Gastroesophageal sphincter (tissue), 3 donors: ENCODE measurements around the gene GPR87.

ENCODE experiments used
- CTCF ChIP-seq, 4 experiments: fragments of 200-600 bp in 2 of 4; fragments of 450-650 bp in 2 of 4; sonication (generic) in 1 of 4; IDR thresholded peaks; one replicate each; pipeline ENCODE4 v1.5.1; 2017 to 2019; ENCODE audit warnings: antibody characterized with exemption in 4 of 4, mild to moderate bottlenecking in 2 of 4, moderate library complexity in 2 of 4
- EP300 ChIP-seq: sonication (generic); formaldehyde crosslinking; IDR thresholded peaks from one replicate; pipeline ENCODE4 v1.6.1; 2017; ENCODE audit warnings: antibody characterized with exemption, mild to moderate bottlenecking
- POLR2A ChIP-seq, 2 donors: fragments of 450-650 bp; IDR thresholded peaks; one replicate each; pipeline ENCODE4 v1.6.1; 2017; ENCODE audit warnings: antibody characterized with exemption in 2 of 2, mild to moderate bottlenecking in 2 of 2, moderate library complexity in 1 of 2
- POLR2AphosphoS5 ChIP-seq: sonication (generic); formaldehyde crosslinking; IDR thresholded peaks from one replicate; pipeline ENCODE4 v1.6.1; 2017; ENCODE audit warnings: antibody characterized with exemption

- TF ChIP-seq CTCF (IDR thresholded peaks at IDR 0.05) = no peak
- TF ChIP-seq POLR2AphosphoS5 = no peak
- TF ChIP-seq EP300 = no peak
- TF ChIP-seq POLR2A (IDR thresholded peaks at IDR 0.05) = no peak
Observed at GRCh38 chr3:151307583-151308488, 8.8 kb downstream of the GPR87 start.
